K562 (cell line): Measurements from ENCODE around the gene MFAP1. TPM values are rescaled to one million over a fixed set of nuclear protein-coding genes. Genes with fewer than 3 reads are reported as not detected.

Experiments used
- EHMT2 ChIP-seq: fragments of 450-650 bp; IDR thresholded peaks from 2 replicates; pipeline ENCODE4 v1.6.1; 2018; ENCODE audit warnings: antibody characterized with exemption
- FOXA3 ChIP-seq, 2 experiments: fragments of 450-650 bp in 1 of 2; sonication (generic) in 1 of 2; formaldehyde crosslinking; IDR thresholded peaks in 1 of 2; conservative IDR thresholded peaks in 1 of 2; 2 replicates each; pipeline versions ENCODE4 v1.4.0 to v1.8.0; 2020 to 2022; ENCODE audit warnings: mild to moderate bottlenecking in 2 of 2, missing genetic modification reagents in 1 of 2
- PCBP1 ChIP-seq: fragments of 200-400 bp; formaldehyde crosslinking; IDR thresholded peaks from 2 replicates; pipeline ENCODE4 v1.6.1; 2018; ENCODE audit warnings: mild to moderate bottlenecking, low read depth, low read length; ENCODE audit not compliant: poor library complexity, severe bottlenecking
- POLR3A ChIP-seq: IDR thresholded peaks from 2 replicates; pipeline ENCODE4 v1.6.1; 2011; ENCODE audit warnings: borderline replicate concordance, mild to moderate bottlenecking, moderate library complexity; ENCODE audit not compliant: insufficient read length, insufficient read depth; ENCODE audit errors: extremely low read depth
- PRMT5 ChIP-seq: sonication (generic); formaldehyde crosslinking; IDR thresholded peaks from 2 replicates; pipeline ENCODE4 v1.5.0; 2020; ENCODE audit warnings: missing genetic modification reagents
- SNIP1 ChIP-seq: fragments of 450-650 bp; IDR thresholded peaks from 2 replicates; pipeline ENCODE4 v1.7.1; 2017; ENCODE audit warnings: low read depth, mild to moderate bottlenecking
- SREBF2 ChIP-seq: sonication (generic); formaldehyde crosslinking; IDR thresholded peaks from 2 replicates; pipeline ENCODE4 v1.4.0; 2020; ENCODE audit warnings: mild to moderate bottlenecking, missing genetic modification reagents
- TCF3 ChIP-seq: sonication (generic); formaldehyde crosslinking; IDR thresholded peaks from 2 replicates; pipeline ENCODE4 v1.4.0; 2020; ENCODE audit warnings: mild to moderate bottlenecking, missing genetic modification reagents
- VEZF1 ChIP-seq: fragments of 200-800 bp; sonication (Bioruptor generic); IDR thresholded peaks from 2 replicates; pipeline ENCODE4 v1.6.1; 2017; ENCODE audit warnings: missing genetic modification characterization, missing compliant biosample characterization
- ZNF146 ChIP-seq: IDR thresholded peaks from one replicate; pipeline ENCODE4 v1.6.1; 2018; ENCODE audit warnings: missing compliant biosample characterization; ENCODE audit not compliant: unreplicated experiment
- ZNF23 ChIP-seq: fragments of 250-450 bp; sonication (Bioruptor Pico); IDR thresholded peaks from 2 replicates; pipeline ENCODE4 v1.4.0; 2020; ENCODE audit warnings: mild to moderate bottlenecking
- ZNF263 ChIP-seq: sonication (generic); formaldehyde crosslinking; IDR thresholded peaks from 2 replicates; pipeline ENCODE4 v1.8.0; 2022; ENCODE audit warnings: mild to moderate bottlenecking, missing genetic modification reagents, borderline replicate concordance
- ZNF318 ChIP-seq, 2 experiments: fragments of 450-650 bp; IDR thresholded peaks; 2 replicates each; pipeline ENCODE4 v1.6.1; 2016; ENCODE audit warnings: mild to moderate bottlenecking in 2 of 2, borderline replicate concordance in 1 of 2, low read depth in 1 of 2, moderate library complexity in 1 of 2
- polyA plus RNA-seq, 8 experiments: library from polyadenylated mRNA; depleted of rRNA in 4 of 8; stranded (reverse) in 5 of 8; unstranded in 3 of 8; fragments of >200 nt; fragmentation: Nextera tagmentation in 2 of 8; fragmentation: Illumina TruSeq in 1 of 8; extraction: Ambion mirVana in 2 of 8; extraction: Trizol in 1 of 8; gene quantifications; 2 replicates each; pipeline versions ENCODE4 v1.2.1 to v1.2.3, GENCODE V29; 2011 to 2014; ENCODE audit warnings: inconsistent platforms in 1 of 8, missing spikeins in 1 of 8
- total RNA-seq, 7 experiments: library from RNA; depleted of rRNA in 6 of 7; stranded (reverse); fragments of >200 nt in 6 of 7; fragmentation: Illumina TruSeq in 2 of 7; extraction: Trizol in 2 of 7; gene quantifications; 2 replicates each; pipeline versions ENCODE4 v1.2.1 to v1.2.3, GENCODE V29; 2011 to 2021; ENCODE audit warnings: low replicate concordance in 1 of 7

Gene MFAP1
- total and polyA plus RNA-seq, 9 of the 15 experiments (the other 6 are each of a cell fraction or from before 2014, with no cell fraction given), result 34.9 to 64.1 (median 48.2) TPM

GRCh38 chr15:43826508-43827341, 2.2 kb upstream of the MFAP1 start, which contains the start of gene WDR76 (continued):
- peak; percentile 45 for TF ChIP-seq VEZF1
- no peak for TF ChIP-seq SNIP1
- 0 out of 2 replicates have a peak, but pooled peaks have one; percentile 11 for TF ChIP-seq ZNF263 (CRISPR knock-in tag)
- TF ChIP-seq EHMT2, result no peak
- no peak for TF ChIP-seq ZNF23
- TF ChIP-seq TCF3 (CRISPR knock-in tag), result no peak
- TF ChIP-seq FOXA3 (CRISPR knock-in tag; conservative IDR thresholded peaks at IDR 0.05 in 1 of 2, IDR thresholded peaks at IDR 0.05 in 1 of 2), result peak in 1 of 2 experiments; percentile 84; a peak in 2 of 4 replicates
- TF ChIP-seq SREBF2 (CRISPR knock-in tag), result 0 out of 2 replicates have a peak, but pooled peaks have one; percentile 41
- no peak for TF ChIP-seq PRMT5 (CRISPR knock-in tag)
- 0 out of 4 replicates have a peak, but pooled peaks of 1 of the 2 experiments have one; percentile 25 for TF ChIP-seq ZNF318 (IDR thresholded peaks at IDR 0.05; ENCODE audit: borderline replicate concordance in 1 of 2, low read depth in 1 of 2)
- no peak for TF ChIP-seq PCBP1
- no peak for TF ChIP-seq ZNF146 (CRISPR knock-in tag)
- peak; percentile 48 for TF ChIP-seq POLR3A
